GM19455 (cell line): ENCODE data around the gene SUCLG1.

ENCODE experiments used
- ATAC-seq: cut with Tn5 transposase; IDR thresholded peaks from one replicate; pipeline ENCODE4 v1.9.1; 2021; ENCODE audit not compliant: unreplicated experiment

The SUCLG1 gene

DNA sequence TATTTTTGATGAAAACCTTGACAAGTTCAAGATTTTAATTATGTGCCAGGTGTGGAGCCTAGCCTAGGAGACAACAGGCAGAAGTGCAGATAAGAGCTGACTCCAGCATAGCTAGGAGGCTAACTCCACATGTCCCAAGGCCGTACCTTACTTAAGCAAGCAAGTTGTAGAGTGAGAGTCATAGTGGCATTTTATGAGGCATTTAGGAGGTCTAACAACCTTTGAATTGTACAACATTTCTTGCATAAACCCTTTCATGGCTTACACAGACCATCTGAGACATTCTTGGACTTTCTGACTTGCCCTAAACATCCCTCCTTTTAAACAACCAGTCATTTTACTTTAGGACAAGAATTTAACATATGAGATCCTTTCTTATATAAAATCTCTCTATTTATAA lies 8.3 kb upstream of the SUCLG1 start:
- no peak for ATAC-seq

DNA sequence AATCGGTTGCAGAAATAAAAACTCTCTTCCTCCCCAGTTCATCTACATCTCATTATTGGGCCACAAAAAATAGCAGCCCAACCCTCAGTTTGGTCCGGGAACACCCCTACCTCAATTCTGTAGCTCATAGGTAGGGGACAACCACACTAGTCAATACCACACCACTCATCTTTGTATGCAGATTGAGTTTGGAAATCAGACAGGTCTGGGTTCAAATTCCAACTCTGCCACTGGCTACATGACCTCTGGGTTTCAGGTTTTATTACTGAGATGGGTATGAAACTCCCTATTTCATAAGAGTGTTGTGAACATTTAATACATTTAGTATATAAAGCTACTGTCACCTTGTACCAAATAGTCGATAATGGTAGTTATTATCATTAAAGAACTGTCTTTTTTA lies 2.2 kb upstream of the SUCLG1 start:
- ATAC-seq, result no peak

DNA sequence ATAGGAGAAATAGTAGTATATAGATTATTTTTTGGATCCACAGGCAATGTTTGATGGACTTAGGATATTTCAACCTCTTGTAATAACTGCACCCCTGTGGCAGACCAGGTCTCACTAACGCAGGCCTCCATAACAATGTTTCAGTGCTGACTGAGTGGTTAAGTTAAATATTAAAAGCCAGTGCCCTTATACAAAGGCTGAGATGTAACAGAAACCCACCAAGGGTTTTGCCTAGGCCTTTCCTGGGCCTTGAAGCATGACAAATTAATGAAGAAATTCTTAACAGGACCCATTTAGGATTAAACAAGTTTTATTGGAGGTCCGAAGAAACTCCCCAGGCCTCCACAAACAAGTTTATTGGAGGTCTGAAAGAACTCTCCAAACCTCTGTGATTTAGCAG lies 1.6 kb upstream of the SUCLG1 start:
- no peak for ATAC-seq

DNA sequence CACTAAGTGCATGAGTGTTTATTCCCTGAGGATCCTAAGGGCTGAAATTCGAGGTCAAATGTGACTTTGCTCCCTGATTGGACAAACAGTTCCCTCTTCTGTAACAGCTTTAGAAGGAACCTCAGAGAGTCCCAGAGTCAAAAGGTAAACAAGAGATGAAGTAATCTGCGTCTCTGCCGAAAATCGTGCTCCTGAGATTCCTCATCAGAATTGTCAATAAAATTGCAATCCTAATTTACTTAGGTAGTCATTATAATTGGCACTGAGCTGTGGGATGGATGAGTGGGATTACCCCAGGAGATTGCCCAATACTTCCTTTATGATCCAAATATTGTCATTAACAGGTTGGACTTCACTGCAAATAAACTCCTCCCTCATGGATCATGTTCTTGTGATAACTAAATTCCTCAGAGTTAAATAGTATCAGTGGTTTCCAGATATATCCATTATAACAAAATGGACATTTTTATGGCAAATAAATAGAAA lies 907 bp upstream of the SUCLG1 start:
- no peak for ATAC-seq

DNA sequence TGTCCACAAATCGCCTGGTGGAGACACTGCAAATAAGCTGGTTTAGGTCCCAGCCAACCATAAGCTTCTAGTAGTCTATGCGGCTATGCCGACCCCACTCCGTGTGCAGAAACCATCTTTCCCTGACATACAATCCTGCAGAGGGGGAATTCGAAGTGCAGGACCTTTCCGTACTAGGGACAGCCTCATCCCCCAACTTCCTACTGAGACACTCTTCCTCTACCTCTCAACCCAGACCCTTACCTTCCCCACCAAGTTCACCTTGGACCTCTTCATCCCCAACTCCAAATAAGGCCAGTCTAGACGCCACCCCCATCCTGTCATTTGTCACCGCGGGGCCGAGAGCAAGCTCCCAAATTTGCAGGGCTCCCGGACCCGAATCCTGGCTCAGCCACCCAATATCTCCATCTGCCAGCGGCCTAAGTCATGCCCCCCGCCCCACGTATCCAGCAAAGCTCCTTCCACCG lies 496 bp downstream of the SUCLG1 start:
- ATAC-seq, result peak; percentile 39

DNA sequence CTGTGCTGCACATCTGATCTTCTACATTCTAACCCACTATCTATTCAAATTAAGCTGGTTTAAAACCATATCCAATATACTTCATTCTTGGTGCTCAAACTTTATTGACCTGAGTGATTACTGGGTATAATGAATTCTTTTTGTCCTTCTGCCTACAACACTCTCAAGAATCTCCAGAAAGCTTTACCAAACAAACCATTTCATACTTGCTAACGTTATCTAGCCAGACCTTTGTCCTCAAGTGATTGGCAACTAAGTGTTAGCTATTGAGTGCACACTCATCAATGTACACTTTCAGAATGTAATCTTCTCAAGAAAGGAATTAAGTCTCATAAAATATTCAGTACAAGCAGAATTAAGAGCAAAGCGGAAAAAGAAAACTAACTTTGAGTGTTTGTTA lies 1.4 kb downstream of the SUCLG1 start:
- ATAC-seq, result no peak

DNA sequence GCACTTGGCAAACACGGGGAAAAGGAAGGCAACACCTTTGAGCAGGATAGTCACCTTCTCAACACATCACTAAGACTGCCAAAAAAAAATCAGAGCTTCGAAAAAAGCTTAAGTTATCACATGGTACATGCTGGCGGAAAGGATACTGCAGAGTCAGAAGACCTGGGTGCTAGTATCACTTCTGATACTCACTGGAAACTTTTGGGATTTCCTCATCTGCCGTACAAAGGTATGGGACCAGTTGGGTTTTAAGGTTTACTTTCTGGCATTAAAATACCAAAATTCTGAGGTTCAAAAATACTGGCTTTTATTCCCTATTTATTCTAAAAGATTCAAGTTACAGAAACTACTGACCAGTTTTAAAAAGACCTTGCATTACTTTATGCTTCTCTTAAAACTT lies 2.9 kb downstream of the SUCLG1 start:
- ATAC-seq, result no peak

DNA sequence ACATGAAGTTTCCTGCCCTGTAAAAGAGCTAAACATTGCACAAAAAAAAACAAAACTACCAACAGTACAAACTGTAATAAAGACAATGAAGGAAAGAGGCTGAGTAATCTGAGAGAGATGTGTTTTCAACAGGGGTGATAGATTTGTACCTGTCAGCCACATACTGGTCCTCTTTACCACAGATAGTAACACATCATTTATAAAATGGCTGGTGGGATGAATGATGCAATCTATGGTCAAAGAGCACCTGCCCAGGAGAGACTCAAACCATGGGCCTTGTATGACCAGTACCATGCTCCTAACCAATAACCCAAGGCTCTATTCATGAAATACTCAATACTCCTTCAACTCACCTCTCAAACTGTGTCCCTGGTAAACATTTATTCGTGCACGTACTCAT lies 4.5 kb downstream of the SUCLG1 start:
- ATAC-seq, result no peak

DNA sequence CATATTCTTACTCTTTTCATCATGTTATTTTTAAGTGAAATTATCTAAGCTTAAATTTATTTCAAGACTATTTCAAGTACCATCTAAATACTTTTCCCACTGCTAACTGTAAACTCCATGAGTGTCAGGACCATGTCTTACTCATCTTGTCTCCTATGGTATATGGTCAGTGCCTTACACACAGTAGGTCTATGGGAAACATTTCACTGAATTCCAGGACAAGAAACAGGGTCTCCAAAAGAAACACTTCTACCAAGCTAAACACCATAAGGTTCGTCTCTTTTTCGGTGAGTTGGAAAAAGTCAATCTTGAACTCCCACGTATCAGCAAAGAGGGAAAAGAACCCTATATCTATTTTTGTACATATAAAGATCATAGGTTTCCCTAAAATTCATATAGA lies 6.5 kb downstream of the SUCLG1 start:
- no peak for ATAC-seq

DNA sequence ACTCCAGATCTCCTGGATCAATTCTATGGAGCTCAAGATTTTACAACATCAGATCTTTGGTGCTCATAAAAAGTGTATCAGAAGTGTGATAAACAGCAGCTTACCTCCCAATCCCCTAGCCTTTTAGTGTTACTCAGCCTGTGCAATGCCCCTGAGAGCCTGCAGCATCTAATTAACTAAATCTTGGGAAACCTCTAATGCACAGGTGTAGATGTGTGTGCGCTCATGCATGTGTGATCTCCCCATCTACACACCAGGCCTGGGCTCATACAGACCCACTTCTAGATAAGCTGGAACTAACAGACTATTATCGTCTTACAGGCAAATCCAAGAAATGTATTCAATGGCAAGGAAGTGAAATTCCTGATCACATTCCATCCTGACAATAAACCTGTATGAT lies 7.5 kb downstream of the SUCLG1 start:
- no peak for ATAC-seq

DNA sequence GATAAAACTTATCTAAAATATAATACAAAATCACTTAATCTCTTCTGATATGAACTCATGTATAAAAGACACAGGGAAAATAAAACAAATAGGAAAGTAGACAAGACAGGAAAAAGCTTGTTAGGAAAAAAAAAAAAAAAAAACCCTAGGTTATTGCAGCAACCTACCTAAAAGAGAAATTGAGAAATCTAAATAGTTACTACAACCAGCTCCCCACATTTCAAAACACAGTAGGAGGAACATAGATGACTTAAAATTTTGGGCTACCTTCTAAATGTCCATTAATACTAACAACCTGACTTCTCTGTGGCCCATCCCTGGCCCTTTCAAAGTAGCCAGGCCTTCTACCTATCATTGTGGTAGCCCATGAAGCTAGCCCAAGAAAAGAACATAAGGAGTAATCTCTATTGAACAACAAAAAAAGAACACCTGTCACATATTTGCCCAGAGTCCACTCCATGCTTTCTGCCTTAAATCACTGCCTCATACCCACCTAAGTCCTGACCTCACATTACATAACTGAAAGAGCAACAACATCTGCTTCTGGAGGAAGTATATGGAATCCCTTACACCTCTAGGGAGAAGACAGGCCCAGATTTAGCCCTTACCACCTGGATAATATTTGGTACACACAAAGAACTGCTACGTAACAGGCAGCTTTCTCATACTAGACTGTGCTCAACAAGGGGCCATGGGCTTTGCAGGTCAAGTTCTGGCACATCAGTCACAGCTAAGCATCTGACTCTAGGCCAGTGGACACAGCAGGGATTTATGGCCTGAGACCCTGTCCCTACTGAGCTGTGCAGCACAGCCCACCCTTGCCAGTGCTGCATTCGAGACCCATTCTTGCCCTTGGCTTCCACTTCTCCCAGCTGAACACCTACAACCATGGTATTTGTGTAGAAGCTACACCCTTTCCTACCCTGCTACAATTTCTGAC lies 8.5 kb downstream of the SUCLG1 start:
- ATAC-seq, result no peak

DNA sequence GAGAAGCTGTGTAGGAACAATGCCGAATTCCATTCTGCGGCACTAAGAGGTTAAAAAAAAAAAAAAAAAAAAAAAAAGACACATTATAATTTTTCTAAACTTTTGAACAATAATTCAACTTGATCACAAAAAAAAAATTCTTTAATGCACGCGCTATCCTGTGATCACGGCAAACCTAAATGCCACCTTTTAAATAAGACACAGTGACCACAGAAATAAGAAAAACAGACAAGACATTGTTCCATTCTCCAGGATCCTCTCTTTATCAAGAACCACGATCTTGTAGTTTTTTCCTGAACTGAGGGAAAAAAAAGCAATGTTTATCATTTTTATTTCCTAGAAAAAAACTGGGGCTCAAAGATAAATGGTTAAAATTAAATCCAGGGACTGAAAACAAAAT lies 9.4 kb downstream of the SUCLG1 start:
- no peak for ATAC-seq

DNA sequence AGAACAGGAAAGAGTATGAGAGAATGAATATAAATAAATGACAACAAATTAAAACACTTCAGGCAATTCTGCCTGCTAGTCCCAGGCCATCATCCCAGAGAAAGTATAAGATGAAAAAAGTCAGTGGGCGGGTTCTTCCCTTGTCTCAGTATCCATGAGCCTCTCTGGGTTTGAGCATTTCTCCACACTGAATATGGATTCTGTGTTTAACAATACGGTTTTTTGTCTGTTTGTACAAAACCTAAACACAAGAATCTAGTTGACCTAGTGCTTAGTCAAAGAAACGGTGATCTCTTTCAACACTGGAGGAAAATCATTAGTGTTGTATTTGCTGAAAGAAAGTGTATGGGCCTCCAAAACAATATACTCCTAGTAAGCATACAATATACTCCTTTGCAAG lies 10.0 kb downstream of the SUCLG1 start:
- no peak for ATAC-seq

DNA sequence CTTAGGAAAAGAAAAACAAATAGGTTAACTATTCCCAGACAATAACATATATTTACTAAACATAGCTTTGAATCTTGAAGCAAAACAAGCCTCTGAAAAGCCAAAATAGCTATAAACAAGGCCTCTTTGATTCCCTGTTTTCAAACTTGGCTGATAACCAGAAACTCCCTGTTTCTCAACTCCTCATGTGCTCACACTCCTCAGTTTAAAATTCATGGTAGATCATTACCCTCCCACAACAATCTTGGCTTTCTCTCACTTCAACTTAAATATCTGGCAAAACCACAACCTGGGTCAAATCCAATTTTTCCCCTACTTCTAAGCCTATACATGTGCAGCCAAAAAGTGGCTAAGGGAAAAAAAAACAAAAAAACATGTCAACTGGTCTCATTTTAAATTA lies 15.6 kb downstream of the SUCLG1 start:
- ATAC-seq, result no peak

DNA sequence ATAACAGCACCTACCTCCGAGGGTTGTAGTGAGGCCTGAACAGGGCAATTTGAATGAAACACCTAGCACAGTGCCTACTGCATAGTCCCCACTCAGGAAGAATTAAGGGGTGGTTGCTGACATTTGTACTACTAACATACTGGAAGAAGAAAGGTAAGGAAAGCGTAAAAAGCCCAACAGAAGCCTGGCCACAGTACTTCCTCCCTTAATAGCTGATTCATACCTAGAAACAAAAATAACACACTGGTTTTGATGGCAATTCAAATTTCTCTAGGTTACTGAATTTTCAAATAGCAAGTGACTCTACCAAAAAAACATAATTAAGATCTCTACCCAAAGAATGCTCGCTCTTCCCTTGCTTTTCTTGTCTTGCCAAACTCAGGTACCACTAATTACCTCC lies 16.2 kb downstream of the SUCLG1 start:
- no peak for ATAC-seq

DNA sequence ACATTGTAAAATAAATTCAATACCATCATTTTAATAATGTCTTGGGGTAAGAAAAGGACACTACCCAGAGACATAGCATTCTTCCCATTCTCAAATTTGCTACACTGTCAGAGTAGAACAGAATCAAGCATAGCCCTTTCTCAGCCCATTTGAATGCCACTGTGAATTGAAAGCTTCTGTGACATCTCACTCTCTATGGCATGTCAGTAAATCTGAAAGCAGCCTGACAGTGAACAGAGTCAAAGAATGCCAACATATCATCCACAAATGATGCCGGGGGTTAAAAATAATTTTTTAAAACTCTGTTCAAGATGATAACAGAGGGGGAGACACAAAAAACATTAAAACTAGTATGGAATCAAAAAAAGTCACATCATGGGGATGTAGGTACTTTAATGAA lies 17.6 kb downstream of the SUCLG1 start:
- no peak for ATAC-seq

DNA sequence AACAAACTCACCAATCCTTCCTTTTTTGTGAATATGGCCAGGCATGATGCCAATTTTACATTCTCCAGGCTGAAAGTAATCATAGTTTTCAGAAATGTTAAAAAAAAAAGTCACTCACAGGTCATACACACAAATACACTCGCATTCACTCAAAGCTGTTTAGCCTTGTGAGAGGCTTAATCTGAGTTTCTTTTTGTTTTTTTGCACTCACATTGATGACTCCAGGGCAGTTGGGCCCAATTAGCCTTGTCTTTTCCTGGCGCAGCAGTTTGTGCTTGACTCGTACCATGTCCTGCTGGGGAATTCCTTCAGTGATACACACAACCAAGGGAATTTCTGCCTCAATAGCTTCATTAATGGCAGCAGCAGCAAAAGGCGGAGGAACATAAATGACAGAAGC lies 18.0 kb downstream of the SUCLG1 start:
- no peak for ATAC-seq

DNA sequence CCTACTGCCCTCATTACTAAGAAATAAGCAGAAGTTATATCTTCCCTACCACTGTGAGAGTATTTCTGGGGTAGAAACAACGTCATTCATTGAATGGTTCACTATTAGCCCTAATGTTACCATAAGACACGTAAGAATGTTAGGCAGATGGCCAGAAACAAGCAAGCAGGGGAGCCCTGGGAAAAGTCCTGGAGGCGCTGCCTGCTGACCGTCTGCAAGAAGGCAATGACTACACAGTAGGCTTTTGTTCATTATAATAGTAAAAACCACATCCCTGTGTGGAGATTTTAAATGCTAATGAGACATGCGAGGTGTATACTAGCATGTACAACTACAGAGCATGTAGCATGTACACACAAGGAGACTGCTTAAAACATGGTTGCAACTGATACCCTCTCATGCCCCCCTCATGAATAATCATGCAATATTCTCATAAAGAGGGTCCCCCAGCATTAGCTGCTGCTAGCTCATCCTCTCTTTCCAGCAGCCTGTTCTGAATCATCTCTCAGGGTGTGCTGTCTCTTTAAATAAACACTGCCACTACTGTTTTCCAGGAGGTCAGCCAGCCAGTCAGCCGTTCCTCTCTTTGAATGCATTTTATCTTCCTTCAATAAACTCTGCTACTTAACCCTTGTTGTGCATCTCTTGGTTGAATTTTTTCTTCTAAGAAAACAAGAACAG lies 23.6 kb downstream of the SUCLG1 start:
- ATAC-seq, result no peak

DNA sequence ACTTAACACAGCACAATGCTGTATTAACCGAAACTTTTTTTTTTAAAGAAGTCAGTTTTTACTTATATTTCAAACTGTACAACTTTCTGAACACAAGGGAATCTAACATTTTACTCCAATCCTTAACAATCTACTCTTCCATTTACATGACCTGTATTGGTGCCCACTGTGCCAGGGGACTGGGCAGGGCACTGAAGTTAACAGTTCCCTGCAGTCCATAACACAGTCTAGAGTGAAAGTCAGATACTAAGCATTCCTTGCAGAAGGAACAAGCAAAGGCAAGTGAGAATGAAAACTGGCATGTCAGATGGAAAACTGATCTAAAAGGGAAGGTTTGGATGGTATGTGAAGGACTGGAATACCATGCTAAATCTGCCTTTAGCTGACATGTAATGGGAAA lies 29.8 kb downstream of the SUCLG1 start:
- no peak for ATAC-seq

DNA sequence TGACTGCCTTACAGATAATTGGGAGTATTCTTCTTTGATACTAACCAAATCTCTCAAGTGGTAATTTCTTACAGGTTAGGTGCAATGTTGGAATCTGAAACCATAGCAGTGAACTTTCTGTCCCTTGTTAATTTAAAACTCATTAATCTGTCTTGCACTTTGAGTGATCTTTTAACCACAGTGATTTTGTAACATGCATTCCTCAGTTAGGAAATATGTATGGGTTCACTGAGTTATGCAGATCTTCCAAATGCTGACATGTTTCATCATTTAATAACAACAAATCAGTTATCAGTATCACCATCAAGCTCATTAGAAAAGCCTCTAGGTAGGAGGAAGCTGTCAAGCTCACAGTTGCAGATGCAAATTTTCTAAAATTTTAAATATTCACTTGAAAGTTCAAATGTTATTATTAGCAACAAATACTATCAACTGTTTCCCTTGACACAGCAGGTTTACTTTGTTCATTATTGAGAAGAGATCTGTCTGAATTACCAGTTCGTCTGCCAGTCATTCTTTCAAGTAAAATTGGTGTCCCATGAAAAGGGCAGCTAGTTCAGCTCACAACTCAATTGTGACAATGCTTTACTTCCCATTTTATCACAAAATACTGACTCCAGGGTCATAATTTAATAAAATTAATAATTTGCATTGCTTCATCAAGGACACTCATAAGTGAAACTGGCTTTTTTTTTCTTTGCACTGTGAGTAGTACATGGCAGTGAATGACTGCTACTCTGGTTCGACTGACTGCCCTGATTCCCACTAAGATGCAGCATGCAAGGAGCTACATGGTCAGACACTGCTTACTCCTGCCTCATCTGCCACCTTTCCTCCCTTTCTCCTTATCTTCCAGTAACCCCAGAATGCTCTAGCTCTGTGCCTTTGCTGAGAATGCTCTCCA lies 31.6 kb downstream of the SUCLG1 start:
- no peak for ATAC-seq

DNA sequence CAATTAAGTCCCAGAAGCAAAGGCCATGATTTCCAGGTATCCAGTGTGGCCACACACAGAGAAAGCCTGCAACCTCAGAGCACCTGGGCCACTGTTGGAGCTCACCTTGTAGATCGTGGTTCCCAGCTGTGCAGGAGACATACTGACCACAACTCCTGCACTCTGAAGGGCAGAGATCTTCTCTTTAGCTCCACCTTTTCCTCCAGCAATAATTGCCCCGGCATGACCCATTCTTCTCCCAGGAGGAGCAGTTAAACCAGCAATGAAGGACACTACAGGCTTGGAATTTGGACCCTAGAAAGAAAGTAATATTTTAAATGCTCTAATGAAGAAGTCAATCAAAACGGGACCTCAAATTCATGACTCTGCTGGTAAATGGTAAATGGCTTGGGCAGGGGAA lies 33.8 kb downstream of the SUCLG1 start:
- ATAC-seq, result no peak
